WTC11 (cell line): ENCODE measurements around the gene TNFRSF14. TPM values are rescaled to one million over a fixed set of nuclear protein-coding genes. Genes with fewer than 3 reads are reported as not detected.
A peak's percentile ranks its signal among the peaks of the same experiment; 100 is the strongest.

Experiments
- ATAC-seq: fragments of 200-7000 bp; cut with Tn5 transposase; 2 replicates; pipeline ENCODE4 v1.10.0; 2021; ENCODE audit warnings: mild to moderate bottlenecking, moderate library complexity
- CTCF ChIA-PET: fragments of 300-600 bp; sonication (Branson Sonifier 250); formaldehyde crosslinking; loops from one replicate; lab custom pipeline; 2021; ENCODE audit warnings: antibody characterized with exemption; lab: Charles Lee
- POLR2A ChIA-PET: fragments of 350-600 bp; sonication (Branson Sonifier 250); formaldehyde crosslinking; loops from one replicate; lab custom pipeline; 2021; ENCODE audit warnings: antibody characterized with exemption; lab: Charles Lee
- DNase-seq: peaks from one replicate; pipeline ENCODE4 v3.0.0; 2021; ENCODE audit warnings: low spot score
- H3K27ac Mint-ChIP-seq: 2 replicates; pipeline ENCODE4 v1.8.0; 2021; ENCODE audit warnings: mixed read lengths
- H3K27me3 Mint-ChIP-seq: 2 replicates; pipeline ENCODE4 v1.8.0; 2021; ENCODE audit warnings: low read depth, mild to moderate bottlenecking, moderate library complexity, mixed read lengths
- H3K36me3 Mint-ChIP-seq: 2 replicates; pipeline ENCODE4 v1.8.0; 2021; ENCODE audit warnings: mixed read lengths
- H3K4me1 Mint-ChIP-seq: 2 replicates; pipeline ENCODE4 v1.8.0; 2022; ENCODE audit warnings: mixed read lengths
- H3K4me3 Mint-ChIP-seq: 2 replicates; pipeline ENCODE4 v1.8.0; 2021; ENCODE audit warnings: mild to moderate bottlenecking, moderate library complexity, mixed read lengths
- H3K9me3 Mint-ChIP-seq: 2 replicates; pipeline ENCODE4 v1.8.0; 2021; ENCODE audit warnings: mixed read lengths
- CTCF ChIP-seq: fragments of 200-600 bp; IDR thresholded peaks from 2 replicates; pipeline ENCODE4 v1.8.0; 2022; ENCODE audit warnings: antibody characterized with exemption
- FOXP1 ChIP-seq: sonication (generic); formaldehyde crosslinking; IDR thresholded peaks from 2 replicates; pipeline ENCODE4 v1.8.0; 2022; ENCODE audit warnings: missing genetic modification reagents, mild to moderate bottlenecking, moderate library complexity, borderline replicate concordance
- IRF2 ChIP-seq: sonication (generic); formaldehyde crosslinking; IDR thresholded peaks from 2 replicates; pipeline ENCODE4 v1.8.0; 2022; ENCODE audit warnings: low read depth, missing genetic modification reagents, borderline replicate concordance
- NFE2L1 ChIP-seq: sonication (generic); formaldehyde crosslinking; IDR thresholded peaks from 2 replicates; pipeline ENCODE4 v1.8.1; 2023; ENCODE audit warnings: missing genetic modification reagents
- NR1H2 ChIP-seq: sonication (generic); formaldehyde crosslinking; IDR thresholded peaks from 2 replicates; pipeline ENCODE4 v1.9.0; 2021; ENCODE audit warnings: mild to moderate bottlenecking, moderate library complexity, missing genetic modification reagents
- NR3C1 ChIP-seq: sonication (generic); formaldehyde crosslinking; conservative IDR thresholded peaks from 2 replicates; pipeline ENCODE4 v1.8.1; 2023; ENCODE audit warnings: low read depth, mild to moderate bottlenecking, missing genetic modification reagents
- OVOL2 ChIP-seq: fragments of 250-450 bp; sonication (Bioruptor Pico); IDR thresholded peaks from 2 replicates; pipeline ENCODE4 v1.9.0; 2021; ENCODE audit warnings: mild to moderate bottlenecking, borderline replicate concordance
- SMAD3 ChIP-seq: sonication (generic); formaldehyde crosslinking; IDR thresholded peaks from 2 replicates; pipeline ENCODE4 v1.8.0; 2022; ENCODE audit warnings: missing genetic modification reagents, mild to moderate bottlenecking, borderline replicate concordance
- SMAD4 ChIP-seq: sonication (generic); formaldehyde crosslinking; IDR thresholded peaks from 2 replicates; pipeline ENCODE4 v1.8.0; 2022; ENCODE audit warnings: mild to moderate bottlenecking, missing genetic modification reagents
- SOX15 ChIP-seq: fragments of 250-450 bp; sonication (Bioruptor Pico); IDR thresholded peaks from 2 replicates; pipeline ENCODE4 v1.9.0; 2021; ENCODE audit warnings: mild to moderate bottlenecking
- SP1 ChIP-seq: sonication (generic); formaldehyde crosslinking; conservative IDR thresholded peaks from 2 replicates; pipeline ENCODE4 v1.8.1; 2022; ENCODE audit warnings: missing genetic modification reagents
- TEAD1 ChIP-seq: sonication (generic); formaldehyde crosslinking; IDR thresholded peaks from 2 replicates; pipeline ENCODE4 v1.8.0; 2022; ENCODE audit warnings: mild to moderate bottlenecking, missing genetic modification reagents
- USF2 ChIP-seq: sonication (generic); formaldehyde crosslinking; IDR thresholded peaks from 2 replicates; pipeline ENCODE4 v1.8.1; 2023; ENCODE audit warnings: mild to moderate bottlenecking, missing genetic modification reagents, moderate library complexity
- ZNF425 ChIP-seq: fragments of 250-450 bp; sonication (Bioruptor Pico); conservative IDR thresholded peaks from 2 replicates; pipeline ENCODE4 v1.9.0; 2021; ENCODE audit warnings: mild to moderate bottlenecking
- ZSCAN18 ChIP-seq: fragments of 250-450 bp; sonication (Bioruptor Pico); IDR thresholded peaks from 2 replicates; pipeline ENCODE4 v2.1.2; 2022; ENCODE audit warnings: mild to moderate bottlenecking, moderate library complexity
- total RNA-seq: library from RNA; stranded (reverse); gene quantifications from 3 replicates; pipeline ENCODE4 v1.2.3, GENCODE V29; 2021
- TF ChIP-seq, protein P1 (sequence below): fragments of 250-450 bp; sonication (Bioruptor Pico); IDR thresholded peaks from 2 replicates; pipeline ENCODE4 v1.8.0; 2021; ENCODE audit warnings: mild to moderate bottlenecking
- TF ChIP-seq, protein P2 (sequence below): sonication (generic); formaldehyde crosslinking; IDR thresholded peaks from 2 replicates; pipeline ENCODE4 v1.8.1; 2023; ENCODE audit warnings: mild to moderate bottlenecking, missing genetic modification reagents, borderline replicate concordance
- TF ChIP-seq, protein P3 (sequence below): sonication (generic); formaldehyde crosslinking; IDR thresholded peaks from 2 replicates; pipeline ENCODE4 v1.8.0; 2022; ENCODE audit warnings: mild to moderate bottlenecking, missing genetic modification reagents
- TF ChIP-seq, protein P4 (sequence below): sonication (generic); formaldehyde crosslinking; IDR thresholded peaks from 2 replicates; pipeline ENCODE4 v1.8.0; 2022; ENCODE audit warnings: mild to moderate bottlenecking, missing genetic modification reagents
- TF ChIP-seq, protein P5 (sequence below): sonication (generic); formaldehyde crosslinking; IDR thresholded peaks from 2 replicates; pipeline ENCODE4 v1.8.1; 2022; ENCODE audit warnings: mild to moderate bottlenecking, missing genetic modification reagents, moderate library complexity, borderline replicate concordance

TNFRSF14 gene
- total RNA-seq, 1 experiment from 2014 or later = 0.87 TPM

DNA sequence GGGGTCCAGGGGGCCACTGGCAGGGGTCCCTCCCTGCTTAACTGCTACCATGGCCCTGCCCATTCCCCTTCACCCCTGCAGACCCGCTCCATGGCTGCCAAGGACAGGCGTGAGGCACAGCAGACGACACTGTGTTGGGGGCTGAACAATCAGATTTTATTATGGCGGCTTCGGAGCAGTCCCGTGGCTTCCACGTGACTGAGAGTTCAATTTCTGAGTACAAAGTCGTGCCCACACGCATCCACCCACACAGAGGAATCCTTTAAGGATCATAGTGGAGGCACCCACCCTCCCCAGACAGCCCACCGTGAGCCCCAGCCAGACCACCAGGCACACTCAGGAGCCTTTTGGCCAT lies 27.6 kb upstream of the TNFRSF14 start:
- peaks cover 28% of the 10 kb centered on the region for H3K4me1 Mint-ChIP-seq
- ChIA-PET CTCF (interaction anchor here (0.9 to 2.1 kb wide), 7 partner anchors 12 to 122 kb away, joined by 3 to 14 read pairs (median 4); partner anchors contain the start of genes PEX10 and TNFRSF14), POLR2A (no interaction called here)
- H3K27me3 Mint-ChIP-seq = peaks cover 66% of the 10 kb centered on the region
- no peak for ATAC-seq
- H3K36me3 Mint-ChIP-seq = no peaks in the 10 kb centered on the region
- TF ChIP-seq TEAD1 (CRISPR knock-in tag) (no peak), USF2 (CRISPR knock-in tag) (no peak), IRF2 (CRISPR knock-in tag) (no peak), OVOL2 (CRISPR knock-in tag) (no peak), NR3C1 (CRISPR knock-in tag) (no peak), CTCF (no peak), SMAD4 (CRISPR knock-in tag) (no peak), NFE2L1 (CRISPR knock-in tag) (no peak), ZSCAN18 (CRISPR knock-in tag) (no peak), SMAD3 (CRISPR knock-in tag) (no peak), NR1H2 (CRISPR knock-in tag) (no peak), FOXP1 (CRISPR knock-in tag) (no peak), SOX15 (CRISPR knock-in tag) (no peak), ZNF425 (CRISPR knock-in tag) (no peak), SP1 (no peak)
- TF ChIP-seq, protein P1, sequence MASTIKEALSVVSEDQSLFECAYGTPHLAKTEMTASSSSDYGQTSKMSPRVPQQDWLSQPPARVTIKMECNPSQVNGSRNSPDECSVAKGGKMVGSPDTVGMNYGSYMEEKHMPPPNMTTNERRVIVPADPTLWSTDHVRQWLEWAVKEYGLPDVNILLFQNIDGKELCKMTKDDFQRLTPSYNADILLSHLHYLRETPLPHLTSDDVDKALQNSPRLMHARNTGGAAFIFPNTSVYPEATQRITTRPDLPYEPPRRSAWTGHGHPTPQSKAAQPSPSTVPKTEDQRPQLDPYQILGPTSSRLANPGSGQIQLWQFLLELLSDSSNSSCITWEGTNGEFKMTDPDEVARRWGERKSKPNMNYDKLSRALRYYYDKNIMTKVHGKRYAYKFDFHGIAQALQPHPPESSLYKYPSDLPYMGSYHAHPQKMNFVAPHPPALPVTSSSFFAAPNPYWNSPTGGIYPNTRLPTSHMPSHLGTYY (CRISPR knock-in tag) = no peak
- TF ChIP-seq, protein P2, sequence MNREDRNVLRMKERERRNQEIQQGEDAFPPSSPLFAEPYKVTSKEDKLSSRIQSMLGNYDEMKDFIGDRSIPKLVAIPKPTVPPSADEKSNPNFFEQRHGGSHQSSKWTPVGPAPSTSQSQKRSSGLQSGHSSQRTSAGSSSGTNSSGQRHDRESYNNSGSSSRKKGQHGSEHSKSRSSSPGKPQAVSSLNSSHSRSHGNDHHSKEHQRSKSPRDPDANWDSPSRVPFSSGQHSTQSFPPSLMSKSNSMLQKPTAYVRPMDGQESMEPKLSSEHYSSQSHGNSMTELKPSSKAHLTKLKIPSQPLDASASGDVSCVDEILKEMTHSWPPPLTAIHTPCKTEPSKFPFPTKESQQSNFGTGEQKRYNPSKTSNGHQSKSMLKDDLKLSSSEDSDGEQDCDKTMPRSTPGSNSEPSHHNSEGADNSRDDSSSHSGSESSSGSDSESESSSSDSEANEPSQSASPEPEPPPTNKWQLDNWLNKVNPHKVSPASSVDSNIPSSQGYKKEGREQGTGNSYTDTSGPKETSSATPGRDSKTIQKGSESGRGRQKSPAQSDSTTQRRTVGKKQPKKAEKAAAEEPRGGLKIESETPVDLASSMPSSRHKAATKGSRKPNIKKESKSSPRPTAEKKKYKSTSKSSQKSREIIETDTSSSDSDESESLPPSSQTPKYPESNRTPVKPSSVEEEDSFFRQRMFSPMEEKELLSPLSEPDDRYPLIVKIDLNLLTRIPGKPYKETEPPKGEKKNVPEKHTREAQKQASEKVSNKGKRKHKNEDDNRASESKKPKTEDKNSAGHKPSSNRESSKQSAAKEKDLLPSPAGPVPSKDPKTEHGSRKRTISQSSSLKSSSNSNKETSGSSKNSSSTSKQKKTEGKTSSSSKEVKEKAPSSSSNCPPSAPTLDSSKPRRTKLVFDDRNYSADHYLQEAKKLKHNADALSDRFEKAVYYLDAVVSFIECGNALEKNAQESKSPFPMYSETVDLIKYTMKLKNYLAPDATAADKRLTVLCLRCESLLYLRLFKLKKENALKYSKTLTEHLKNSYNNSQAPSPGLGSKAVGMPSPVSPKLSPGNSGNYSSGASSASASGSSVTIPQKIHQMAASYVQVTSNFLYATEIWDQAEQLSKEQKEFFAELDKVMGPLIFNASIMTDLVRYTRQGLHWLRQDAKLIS = no peak
- TF ChIP-seq, protein P3, sequence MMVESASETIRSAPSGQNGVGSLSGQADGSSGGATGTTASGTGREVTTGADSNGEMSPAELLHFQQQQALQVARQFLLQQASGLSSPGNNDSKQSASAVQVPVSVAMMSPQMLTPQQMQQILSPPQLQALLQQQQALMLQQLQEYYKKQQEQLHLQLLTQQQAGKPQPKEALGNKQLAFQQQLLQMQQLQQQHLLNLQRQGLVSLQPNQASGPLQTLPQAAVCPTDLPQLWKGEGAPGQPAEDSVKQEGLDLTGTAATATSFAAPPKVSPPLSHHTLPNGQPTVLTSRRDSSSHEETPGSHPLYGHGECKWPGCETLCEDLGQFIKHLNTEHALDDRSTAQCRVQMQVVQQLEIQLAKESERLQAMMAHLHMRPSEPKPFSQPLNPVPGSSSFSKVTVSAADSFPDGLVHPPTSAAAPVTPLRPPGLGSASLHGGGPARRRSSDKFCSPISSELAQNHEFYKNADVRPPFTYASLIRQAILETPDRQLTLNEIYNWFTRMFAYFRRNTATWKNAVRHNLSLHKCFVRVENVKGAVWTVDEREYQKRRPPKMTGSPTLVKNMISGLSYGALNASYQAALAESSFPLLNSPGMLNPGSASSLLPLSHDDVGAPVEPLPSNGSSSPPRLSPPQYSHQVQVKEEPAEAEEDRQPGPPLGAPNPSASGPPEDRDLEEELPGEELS (CRISPR knock-in tag) = no peak
- TF ChIP-seq, protein P4, sequence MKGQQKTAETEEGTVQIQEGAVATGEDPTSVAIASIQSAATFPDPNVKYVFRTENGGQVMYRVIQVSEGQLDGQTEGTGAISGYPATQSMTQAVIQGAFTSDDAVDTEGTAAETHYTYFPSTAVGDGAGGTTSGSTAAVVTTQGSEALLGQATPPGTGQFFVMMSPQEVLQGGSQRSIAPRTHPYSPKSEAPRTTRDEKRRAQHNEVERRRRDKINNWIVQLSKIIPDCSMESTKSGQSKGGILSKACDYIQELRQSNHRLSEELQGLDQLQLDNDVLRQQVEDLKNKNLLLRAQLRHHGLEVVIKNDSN = no peak
- TF ChIP-seq, protein P5, sequence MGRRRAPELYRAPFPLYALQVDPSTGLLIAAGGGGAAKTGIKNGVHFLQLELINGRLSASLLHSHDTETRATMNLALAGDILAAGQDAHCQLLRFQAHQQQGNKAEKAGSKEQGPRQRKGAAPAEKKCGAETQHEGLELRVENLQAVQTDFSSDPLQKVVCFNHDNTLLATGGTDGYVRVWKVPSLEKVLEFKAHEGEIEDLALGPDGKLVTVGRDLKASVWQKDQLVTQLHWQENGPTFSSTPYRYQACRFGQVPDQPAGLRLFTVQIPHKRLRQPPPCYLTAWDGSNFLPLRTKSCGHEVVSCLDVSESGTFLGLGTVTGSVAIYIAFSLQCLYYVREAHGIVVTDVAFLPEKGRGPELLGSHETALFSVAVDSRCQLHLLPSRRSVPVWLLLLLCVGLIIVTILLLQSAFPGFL (CRISPR knock-in tag) = no peak
- TF ChIP-seq, all 79 proteins: peak for 0
- Mint-ChIP-seq H3K27ac (no peak overlapping the region), H3K9me3 (no peaks in the 10 kb centered on the region), H3K4me3 (peak overlapping the region; percentile 48; the same call in 1 of the 2 replicates)
- no peak for DNase-seq
